Breast epithelium (tissue), 3 donors: ENCODE data around the gene ESPNL.

Experiments used
- CTCF ChIP-seq, 3 donors: fragments of 450-650 bp; IDR thresholded peaks; one replicate each; pipeline ENCODE4 v1.5.1; 2016 to 2017; ENCODE audit warnings: antibody characterized with exemption in 3 of 3, mild to moderate bottlenecking in 3 of 3, moderate library complexity in 3 of 3
- POLR2A ChIP-seq: fragments of 450-650 bp; IDR thresholded peaks from one replicate; pipeline ENCODE4 v1.6.1; 2016; ENCODE audit warnings: antibody characterized with exemption, mild to moderate bottlenecking, moderate library complexity

- TF ChIP-seq CTCF (IDR thresholded peaks at IDR 0.05), result no peak
- no peak for TF ChIP-seq POLR2A
Observed at GRCh38 chr2:238079874-238080327, 20.2 kb upstream of the ESPNL start.
